C1 segment of cervical spinal cord (tissue), 14 donors: Measurements from ENCODE around the gene CDK6.
A peak's percentile ranks its signal among the peaks of the same experiment; 100 is the strongest.

Experiments used
- DNase-seq, 14 donors: peaks; one replicate each; lab custom pipeline; 2025; lab: John Stamatoyannopoulos, UW

Gene CDK6

GRCh38 chr7:92737706-92738105 is 98.7 kb downstream of the CDK6 start:
- DNase-seq: no peak

GRCh38 chr7:92736870-92737269 is 99.5 kb downstream of the CDK6 start:
- no peak for DNase-seq

GRCh38 chr7:92735707-92736106 is 100.7 kb downstream of the CDK6 start:
- no peak for DNase-seq

- no peak for DNase-seq
Measured at GRCh38 chr7:92732316-92733036, 103.9 kb downstream of the CDK6 start.

- DNase-seq: no peak
Measured at GRCh38 chr7:92731335-92732063, 104.9 kb downstream of the CDK6 start.

GRCh38 chr7:92730808-92731207 is 105.6 kb downstream of the CDK6 start:
- no peak for DNase-seq

- no peak for DNase-seq
Measured at GRCh38 chr7:92729751-92730150, 106.6 kb downstream of the CDK6 start.

- DNase-seq: no peak
Measured at GRCh38 chr7:92729172-92729571, 107.2 kb downstream of the CDK6 start.

GRCh38 chr7:92727755-92728154 is 108.6 kb downstream of the CDK6 start:
- DNase-seq: no peak

GRCh38 chr7:92725161-92725925 is 111.0 kb downstream of the CDK6 start:
- DNase-seq: no peak

GRCh38 chr7:92723943-92724342 is 112.4 kb downstream of the CDK6 start:
- DNase-seq: no peak

GRCh38 chr7:92723205-92723604 is 113.2 kb downstream of the CDK6 start:
- no peak for DNase-seq

- DNase-seq: no peak
Measured at GRCh38 chr7:92722541-92722940, 113.8 kb downstream of the CDK6 start.

GRCh38 chr7:92720604-92721350 is 115.6 kb downstream of the CDK6 start:
- no peak for DNase-seq

GRCh38 chr7:92717993-92718716 is 118.2 kb downstream of the CDK6 start:
- peak in 12 of 14 donors; percentile 24 to 90 (median 77) for DNase-seq

GRCh38 chr7:92717623-92717992 is 118.8 kb downstream of the CDK6 start:
- no peak for DNase-seq

- DNase-seq: no peak
Measured at GRCh38 chr7:92716825-92717580, 119.4 kb downstream of the CDK6 start.

GRCh38 chr7:92715963-92716362 is 120.4 kb downstream of the CDK6 start:
- no peak for DNase-seq

- no peak for DNase-seq
Measured at GRCh38 chr7:92714767-92715166, 121.6 kb downstream of the CDK6 start.

- no peak for DNase-seq
Measured at GRCh38 chr7:92714280-92714679, 122.1 kb downstream of the CDK6 start.
